HL-60/S4 treated with phorbol 12-myristate 13-acetate at 8.2 ng/mL for 4 days and 3 days (cell line): Measurements from ENCODE around the gene UPF1.
"Not testable (repeated sequence)": the region's sequence is repeated elsewhere in the genome, so short reads cannot be mapped to it uniquely, and the experiment has no call there.

Experiments used
- in situ Hi-C: fragments of 300-500 bp; cut with MboI; formaldehyde crosslinking; loops from 2 replicates; pipeline ENCODE4 v1.15.0; 2022; ENCODE audit warnings: low sequenced_read_pairs

Gene UPF1

GRCh38 chr19:18798384-18799352, 33.1 kb upstream of the UPF1 start:
- in situ Hi-C loops: no loop called here

- in situ Hi-C loops: no loop called here
Measured at GRCh38 chr19:18799389-18799970, 32.3 kb upstream of the UPF1 start.

- in situ Hi-C loops: no loop called here
Measured at GRCh38 chr19:18800079-18800478, 31.7 kb upstream of the UPF1 start.

GRCh38 chr19:18800636-18801035, 31.1 kb upstream of the UPF1 start:
- in situ Hi-C loops: no loop called here

- in situ Hi-C loops: no loop called here
Measured at GRCh38 chr19:18802354-18802753, 29.4 kb upstream of the UPF1 start.

GRCh38 chr19:18803550-18804138, 28.1 kb upstream of the UPF1 start:
- in situ Hi-C loops: no loop called here

- in situ Hi-C loops: no loop called here
Measured at GRCh38 chr19:18804139-18804601, 27.6 kb upstream of the UPF1 start.

GRCh38 chr19:18804643-18805042, 27.1 kb upstream of the UPF1 start:
- in situ Hi-C loops: no loop called here

- in situ Hi-C loops: no loop called here
Measured at GRCh38 chr19:18807861-18808331, 23.9 kb upstream of the UPF1 start.

- in situ Hi-C loops: no loop called here
Measured at GRCh38 chr19:18809149-18809868, 22.4 kb upstream of the UPF1 start.

GRCh38 chr19:18811638-18812037, 20.1 kb upstream of the UPF1 start:
- in situ Hi-C loops: not testable (repeated sequence)

- in situ Hi-C loops: no loop called here
Measured at GRCh38 chr19:18814063-18814462, 17.7 kb upstream of the UPF1 start.

- in situ Hi-C loops: no loop called here
Measured at GRCh38 chr19:18815673-18816072, 16.1 kb upstream of the UPF1 start.

- in situ Hi-C loops: not testable (repeated sequence)
Measured at GRCh38 chr19:18816645-18817044, 15.1 kb upstream of the UPF1 start.

- in situ Hi-C loops: no loop called here
Measured at GRCh38 chr19:18817574-18817973, 14.2 kb upstream of the UPF1 start.

GRCh38 chr19:18828786-18829185, 3.0 kb upstream of the UPF1 start:
- in situ Hi-C loops: loop anchor here (25.0 kb wide), 1 partner anchor 366 kb away; no protein-coding TSS in a partner anchor

GRCh38 chr19:18830488-18830887, 1.3 kb upstream of the UPF1 start:
- in situ Hi-C loops: loop anchor here (25.0 kb wide), 1 partner anchor 368 kb away; no protein-coding TSS in a partner anchor

- in situ Hi-C loops: loop anchor here (25.0 kb wide), 1 partner anchor 370 kb away; no protein-coding TSS in a partner anchor
Measured at GRCh38 chr19:18832306-18833140, 764 bp downstream of the UPF1 start.

GRCh38 chr19:18833141-18833476, 1.4 kb downstream of the UPF1 start:
- in situ Hi-C loops: loop anchor here (25.0 kb wide), 1 partner anchor 371 kb away; no protein-coding TSS in a partner anchor
